WTC11 (cell line): ENCODE measurements around the gene RBM47. TPM values are rescaled to one million over a fixed set of nuclear protein-coding genes. Genes with fewer than 3 reads are reported as not detected.
A peak's percentile ranks its signal among the peaks of the same experiment; 100 is the strongest.

ENCODE experiments used
- ATAC-seq: fragments of 200-7000 bp; cut with Tn5 transposase; 2 replicates; pipeline ENCODE4 v1.10.0; 2021; ENCODE audit warnings: mild to moderate bottlenecking, moderate library complexity
- CTCF ChIA-PET: fragments of 300-600 bp; sonication (Branson Sonifier 250); formaldehyde crosslinking; loops from one replicate; lab custom pipeline; 2021; ENCODE audit warnings: antibody characterized with exemption; lab: Charles Lee
- POLR2A ChIA-PET: fragments of 350-600 bp; sonication (Branson Sonifier 250); formaldehyde crosslinking; loops from one replicate; lab custom pipeline; 2021; ENCODE audit warnings: antibody characterized with exemption; lab: Charles Lee
- DNase-seq: peaks from one replicate; pipeline ENCODE4 v3.0.0; 2021; ENCODE audit warnings: low spot score
- H3K27ac Mint-ChIP-seq: 2 replicates; pipeline ENCODE4 v1.8.0; 2021; ENCODE audit warnings: mixed read lengths
- H3K27me3 Mint-ChIP-seq: 2 replicates; pipeline ENCODE4 v1.8.0; 2021; ENCODE audit warnings: low read depth, mild to moderate bottlenecking, moderate library complexity, mixed read lengths
- H3K36me3 Mint-ChIP-seq: 2 replicates; pipeline ENCODE4 v1.8.0; 2021; ENCODE audit warnings: mixed read lengths
- H3K4me1 Mint-ChIP-seq: 2 replicates; pipeline ENCODE4 v1.8.0; 2022; ENCODE audit warnings: mixed read lengths
- H3K4me3 Mint-ChIP-seq: 2 replicates; pipeline ENCODE4 v1.8.0; 2021; ENCODE audit warnings: mild to moderate bottlenecking, moderate library complexity, mixed read lengths
- H3K9me3 Mint-ChIP-seq: 2 replicates; pipeline ENCODE4 v1.8.0; 2021; ENCODE audit warnings: mixed read lengths
- FOXK1 ChIP-seq: sonication (generic); formaldehyde crosslinking; IDR thresholded peaks from 2 replicates; pipeline ENCODE4 v1.8.0; 2022; ENCODE audit warnings: mild to moderate bottlenecking, moderate library complexity, missing genetic modification reagents
- KAT7 ChIP-seq: sonication (generic); formaldehyde crosslinking; IDR thresholded peaks from 2 replicates; pipeline ENCODE4 v1.8.1; 2023; ENCODE audit warnings: missing genetic modification reagents, mild to moderate bottlenecking, borderline replicate concordance
- NFYB ChIP-seq: sonication (generic); formaldehyde crosslinking; conservative IDR thresholded peaks from 2 replicates; pipeline ENCODE4 v1.8.0; 2022; ENCODE audit warnings: low read depth, missing genetic modification reagents
- NR2C2 ChIP-seq: sonication (generic); formaldehyde crosslinking; IDR thresholded peaks from 2 replicates; pipeline ENCODE4 v1.8.0; 2022; ENCODE audit warnings: mild to moderate bottlenecking, missing genetic modification reagents
- NR3C1 ChIP-seq: sonication (generic); formaldehyde crosslinking; conservative IDR thresholded peaks from 2 replicates; pipeline ENCODE4 v1.8.1; 2023; ENCODE audit warnings: low read depth, mild to moderate bottlenecking, missing genetic modification reagents
- RELA ChIP-seq: sonication (generic); formaldehyde crosslinking; IDR thresholded peaks from 2 replicates; pipeline ENCODE4 v1.8.1; 2022; ENCODE audit warnings: missing genetic modification reagents, mild to moderate bottlenecking, borderline replicate concordance
- SMAD3 ChIP-seq: sonication (generic); formaldehyde crosslinking; IDR thresholded peaks from 2 replicates; pipeline ENCODE4 v1.8.0; 2022; ENCODE audit warnings: missing genetic modification reagents, mild to moderate bottlenecking, borderline replicate concordance
- SMAD4 ChIP-seq: sonication (generic); formaldehyde crosslinking; IDR thresholded peaks from 2 replicates; pipeline ENCODE4 v1.8.0; 2022; ENCODE audit warnings: mild to moderate bottlenecking, missing genetic modification reagents
- ZNF121 ChIP-seq: sonication (generic); formaldehyde crosslinking; IDR thresholded peaks from 2 replicates; pipeline ENCODE4 v1.8.0; 2023; ENCODE audit warnings: missing genetic modification reagents
- ZNF138 ChIP-seq: sonication (generic); formaldehyde crosslinking; conservative IDR thresholded peaks from 2 replicates; pipeline ENCODE4 v1.8.1; 2022; ENCODE audit warnings: mild to moderate bottlenecking, moderate library complexity, missing genetic modification reagents
- total RNA-seq: library from RNA; stranded (reverse); gene quantifications from 3 replicates; pipeline ENCODE4 v1.2.3, GENCODE V29; 2021
- TF ChIP-seq, protein P1 (sequence below): sonication (generic); formaldehyde crosslinking; IDR thresholded peaks from 2 replicates; pipeline ENCODE4 v1.8.1; 2023; ENCODE audit warnings: mild to moderate bottlenecking, missing genetic modification reagents, borderline replicate concordance
- TF ChIP-seq, protein P2 (sequence below): sonication (generic); formaldehyde crosslinking; IDR thresholded peaks from 2 replicates; pipeline ENCODE4 v1.8.0; 2023; ENCODE audit warnings: missing genetic modification reagents
- TF ChIP-seq, protein P3 (sequence below): fragments of 250-450 bp; sonication (Bioruptor Pico); IDR thresholded peaks from 2 replicates; pipeline ENCODE4 v1.8.0; 2021; ENCODE audit warnings: mild to moderate bottlenecking
- TF ChIP-seq, protein P4 (sequence below): sonication (generic); formaldehyde crosslinking; conservative IDR thresholded peaks from 2 replicates; pipeline ENCODE4 v1.8.1; 2022; ENCODE audit warnings: mild to moderate bottlenecking, missing genetic modification reagents
- TF ChIP-seq, protein P5 (sequence below): fragments of 250-450 bp; sonication (Bioruptor Pico); IDR thresholded peaks from 2 replicates; pipeline ENCODE4 v1.9.0; 2021; ENCODE audit warnings: mild to moderate bottlenecking
- TF ChIP-seq, protein P6 (sequence below): sonication (generic); formaldehyde crosslinking; conservative IDR thresholded peaks from 2 replicates; pipeline ENCODE4 v1.8.1; 2023; ENCODE audit warnings: mild to moderate bottlenecking, low read depth, missing genetic modification reagents, moderate library complexity
- TF ChIP-seq, protein P7 (sequence below): fragments of 200-600 bp; IDR thresholded peaks from 2 replicates; pipeline ENCODE4 v1.8.0; 2022; ENCODE audit warnings: antibody characterized with exemption

Gene RBM47
- total RNA-seq, 1 experiment from 2014 or later = 97.9 TPM

DNA sequence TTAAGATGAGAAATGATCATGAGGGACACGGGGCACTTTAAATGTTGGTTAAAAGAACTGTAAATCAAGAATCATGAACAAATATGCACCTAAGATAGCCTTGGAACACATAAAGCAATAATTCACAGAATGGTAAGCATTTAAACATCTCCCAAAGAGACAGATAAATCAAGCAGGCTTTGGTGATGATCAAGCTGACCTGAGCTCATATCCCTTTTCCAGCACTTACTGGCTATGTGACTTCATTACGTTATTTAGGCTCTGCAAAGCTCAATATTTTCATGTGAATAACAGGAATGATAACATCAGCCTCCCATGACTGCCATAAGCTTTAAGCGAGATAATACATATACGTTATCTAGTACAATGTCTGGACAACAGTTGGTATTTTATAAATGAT, 239.7 kb downstream of the RBM47 start (continued):
- TF ChIP-seq NFYB (CRISPR knock-in tag) (no peak), SMAD3 (no peak), RELA (CRISPR knock-in tag) (no peak), FOXK1 (CRISPR knock-in tag) (no peak)
- TF ChIP-seq, all 79 proteins: peak for 0

DNA sequence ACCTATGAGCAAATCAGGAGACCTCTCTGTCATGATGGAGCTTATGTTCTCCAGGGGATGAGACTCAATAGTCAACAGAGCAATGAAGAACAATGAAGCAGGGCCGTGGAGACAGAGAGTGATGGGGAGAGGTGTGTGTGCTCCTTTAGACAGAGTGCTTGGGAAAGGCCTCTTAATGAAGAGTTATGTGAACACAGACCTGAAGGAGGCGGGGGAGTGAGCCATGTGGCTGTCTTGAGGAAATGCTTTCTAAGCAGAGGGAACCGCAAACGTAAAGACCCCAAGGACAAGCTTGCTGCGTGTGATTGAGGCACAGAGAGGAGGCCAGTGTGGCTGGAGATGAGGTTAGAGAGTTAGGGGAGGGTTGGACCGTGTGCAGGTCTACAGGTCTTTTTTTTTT, 241.4 kb downstream of the RBM47 start:
- ChIA-PET CTCF (interaction anchor here (0.5 to 1.3 kb wide), 3 partner anchors 63 to 346 kb away, joined by 3 read pairs; no protein-coding TSS in a partner anchor), POLR2A (no interaction called here)
- no peaks in the 10 kb centered on the region for H3K36me3 Mint-ChIP-seq
- H3K27ac Mint-ChIP-seq = no peak overlapping the region
- H3K4me3 Mint-ChIP-seq = no peak overlapping the region
- no peak for TF ChIP-seq RELA (CRISPR knock-in tag)
- TF ChIP-seq, protein P1, sequence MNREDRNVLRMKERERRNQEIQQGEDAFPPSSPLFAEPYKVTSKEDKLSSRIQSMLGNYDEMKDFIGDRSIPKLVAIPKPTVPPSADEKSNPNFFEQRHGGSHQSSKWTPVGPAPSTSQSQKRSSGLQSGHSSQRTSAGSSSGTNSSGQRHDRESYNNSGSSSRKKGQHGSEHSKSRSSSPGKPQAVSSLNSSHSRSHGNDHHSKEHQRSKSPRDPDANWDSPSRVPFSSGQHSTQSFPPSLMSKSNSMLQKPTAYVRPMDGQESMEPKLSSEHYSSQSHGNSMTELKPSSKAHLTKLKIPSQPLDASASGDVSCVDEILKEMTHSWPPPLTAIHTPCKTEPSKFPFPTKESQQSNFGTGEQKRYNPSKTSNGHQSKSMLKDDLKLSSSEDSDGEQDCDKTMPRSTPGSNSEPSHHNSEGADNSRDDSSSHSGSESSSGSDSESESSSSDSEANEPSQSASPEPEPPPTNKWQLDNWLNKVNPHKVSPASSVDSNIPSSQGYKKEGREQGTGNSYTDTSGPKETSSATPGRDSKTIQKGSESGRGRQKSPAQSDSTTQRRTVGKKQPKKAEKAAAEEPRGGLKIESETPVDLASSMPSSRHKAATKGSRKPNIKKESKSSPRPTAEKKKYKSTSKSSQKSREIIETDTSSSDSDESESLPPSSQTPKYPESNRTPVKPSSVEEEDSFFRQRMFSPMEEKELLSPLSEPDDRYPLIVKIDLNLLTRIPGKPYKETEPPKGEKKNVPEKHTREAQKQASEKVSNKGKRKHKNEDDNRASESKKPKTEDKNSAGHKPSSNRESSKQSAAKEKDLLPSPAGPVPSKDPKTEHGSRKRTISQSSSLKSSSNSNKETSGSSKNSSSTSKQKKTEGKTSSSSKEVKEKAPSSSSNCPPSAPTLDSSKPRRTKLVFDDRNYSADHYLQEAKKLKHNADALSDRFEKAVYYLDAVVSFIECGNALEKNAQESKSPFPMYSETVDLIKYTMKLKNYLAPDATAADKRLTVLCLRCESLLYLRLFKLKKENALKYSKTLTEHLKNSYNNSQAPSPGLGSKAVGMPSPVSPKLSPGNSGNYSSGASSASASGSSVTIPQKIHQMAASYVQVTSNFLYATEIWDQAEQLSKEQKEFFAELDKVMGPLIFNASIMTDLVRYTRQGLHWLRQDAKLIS (CRISPR knock-in tag) = no peak
- TF ChIP-seq, protein P2, sequence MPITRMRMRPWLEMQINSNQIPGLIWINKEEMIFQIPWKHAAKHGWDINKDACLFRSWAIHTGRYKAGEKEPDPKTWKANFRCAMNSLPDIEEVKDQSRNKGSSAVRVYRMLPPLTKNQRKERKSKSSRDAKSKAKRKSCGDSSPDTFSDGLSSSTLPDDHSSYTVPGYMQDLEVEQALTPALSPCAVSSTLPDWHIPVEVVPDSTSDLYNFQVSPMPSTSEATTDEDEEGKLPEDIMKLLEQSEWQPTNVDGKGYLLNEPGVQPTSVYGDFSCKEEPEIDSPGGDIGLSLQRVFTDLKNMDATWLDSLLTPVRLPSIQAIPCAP (CRISPR knock-in tag) = no peak
- TF ChIP-seq, protein P3, sequence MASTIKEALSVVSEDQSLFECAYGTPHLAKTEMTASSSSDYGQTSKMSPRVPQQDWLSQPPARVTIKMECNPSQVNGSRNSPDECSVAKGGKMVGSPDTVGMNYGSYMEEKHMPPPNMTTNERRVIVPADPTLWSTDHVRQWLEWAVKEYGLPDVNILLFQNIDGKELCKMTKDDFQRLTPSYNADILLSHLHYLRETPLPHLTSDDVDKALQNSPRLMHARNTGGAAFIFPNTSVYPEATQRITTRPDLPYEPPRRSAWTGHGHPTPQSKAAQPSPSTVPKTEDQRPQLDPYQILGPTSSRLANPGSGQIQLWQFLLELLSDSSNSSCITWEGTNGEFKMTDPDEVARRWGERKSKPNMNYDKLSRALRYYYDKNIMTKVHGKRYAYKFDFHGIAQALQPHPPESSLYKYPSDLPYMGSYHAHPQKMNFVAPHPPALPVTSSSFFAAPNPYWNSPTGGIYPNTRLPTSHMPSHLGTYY (CRISPR knock-in tag) = no peak
- TF ChIP-seq, protein P4, sequence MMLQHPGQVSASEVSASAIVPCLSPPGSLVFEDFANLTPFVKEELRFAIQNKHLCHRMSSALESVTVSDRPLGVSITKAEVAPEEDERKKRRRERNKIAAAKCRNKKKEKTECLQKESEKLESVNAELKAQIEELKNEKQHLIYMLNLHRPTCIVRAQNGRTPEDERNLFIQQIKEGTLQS = no peak
- no peak for TF ChIP-seq SMAD4 (CRISPR knock-in tag)
- TF ChIP-seq FOXK1 (CRISPR knock-in tag) = no peak
- TF ChIP-seq, protein P5, sequence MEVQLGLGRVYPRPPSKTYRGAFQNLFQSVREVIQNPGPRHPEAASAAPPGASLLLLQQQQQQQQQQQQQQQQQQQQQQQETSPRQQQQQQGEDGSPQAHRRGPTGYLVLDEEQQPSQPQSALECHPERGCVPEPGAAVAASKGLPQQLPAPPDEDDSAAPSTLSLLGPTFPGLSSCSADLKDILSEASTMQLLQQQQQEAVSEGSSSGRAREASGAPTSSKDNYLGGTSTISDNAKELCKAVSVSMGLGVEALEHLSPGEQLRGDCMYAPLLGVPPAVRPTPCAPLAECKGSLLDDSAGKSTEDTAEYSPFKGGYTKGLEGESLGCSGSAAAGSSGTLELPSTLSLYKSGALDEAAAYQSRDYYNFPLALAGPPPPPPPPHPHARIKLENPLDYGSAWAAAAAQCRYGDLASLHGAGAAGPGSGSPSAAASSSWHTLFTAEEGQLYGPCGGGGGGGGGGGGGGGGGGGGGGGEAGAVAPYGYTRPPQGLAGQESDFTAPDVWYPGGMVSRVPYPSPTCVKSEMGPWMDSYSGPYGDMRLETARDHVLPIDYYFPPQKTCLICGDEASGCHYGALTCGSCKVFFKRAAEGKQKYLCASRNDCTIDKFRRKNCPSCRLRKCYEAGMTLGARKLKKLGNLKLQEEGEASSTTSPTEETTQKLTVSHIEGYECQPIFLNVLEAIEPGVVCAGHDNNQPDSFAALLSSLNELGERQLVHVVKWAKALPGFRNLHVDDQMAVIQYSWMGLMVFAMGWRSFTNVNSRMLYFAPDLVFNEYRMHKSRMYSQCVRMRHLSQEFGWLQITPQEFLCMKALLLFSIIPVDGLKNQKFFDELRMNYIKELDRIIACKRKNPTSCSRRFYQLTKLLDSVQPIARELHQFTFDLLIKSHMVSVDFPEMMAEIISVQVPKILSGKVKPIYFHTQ (CRISPR knock-in tag) = no peak
- no peak for TF ChIP-seq NR2C2
- no peak for TF ChIP-seq NR3C1 (CRISPR knock-in tag)
- no peak for TF ChIP-seq ZNF138 (CRISPR knock-in tag)
- no peak for TF ChIP-seq ZNF121 (CRISPR knock-in tag)
- no peak for TF ChIP-seq KAT7 (CRISPR knock-in tag)
- TF ChIP-seq, protein P6, sequence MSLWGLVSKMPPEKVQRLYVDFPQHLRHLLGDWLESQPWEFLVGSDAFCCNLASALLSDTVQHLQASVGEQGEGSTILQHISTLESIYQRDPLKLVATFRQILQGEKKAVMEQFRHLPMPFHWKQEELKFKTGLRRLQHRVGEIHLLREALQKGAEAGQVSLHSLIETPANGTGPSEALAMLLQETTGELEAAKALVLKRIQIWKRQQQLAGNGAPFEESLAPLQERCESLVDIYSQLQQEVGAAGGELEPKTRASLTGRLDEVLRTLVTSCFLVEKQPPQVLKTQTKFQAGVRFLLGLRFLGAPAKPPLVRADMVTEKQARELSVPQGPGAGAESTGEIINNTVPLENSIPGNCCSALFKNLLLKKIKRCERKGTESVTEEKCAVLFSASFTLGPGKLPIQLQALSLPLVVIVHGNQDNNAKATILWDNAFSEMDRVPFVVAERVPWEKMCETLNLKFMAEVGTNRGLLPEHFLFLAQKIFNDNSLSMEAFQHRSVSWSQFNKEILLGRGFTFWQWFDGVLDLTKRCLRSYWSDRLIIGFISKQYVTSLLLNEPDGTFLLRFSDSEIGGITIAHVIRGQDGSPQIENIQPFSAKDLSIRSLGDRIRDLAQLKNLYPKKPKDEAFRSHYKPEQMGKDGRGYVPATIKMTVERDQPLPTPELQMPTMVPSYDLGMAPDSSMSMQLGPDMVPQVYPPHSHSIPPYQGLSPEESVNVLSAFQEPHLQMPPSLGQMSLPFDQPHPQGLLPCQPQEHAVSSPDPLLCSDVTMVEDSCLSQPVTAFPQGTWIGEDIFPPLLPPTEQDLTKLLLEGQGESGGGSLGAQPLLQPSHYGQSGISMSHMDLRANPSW (CRISPR knock-in tag) = no peak
- TF ChIP-seq, protein P7, sequence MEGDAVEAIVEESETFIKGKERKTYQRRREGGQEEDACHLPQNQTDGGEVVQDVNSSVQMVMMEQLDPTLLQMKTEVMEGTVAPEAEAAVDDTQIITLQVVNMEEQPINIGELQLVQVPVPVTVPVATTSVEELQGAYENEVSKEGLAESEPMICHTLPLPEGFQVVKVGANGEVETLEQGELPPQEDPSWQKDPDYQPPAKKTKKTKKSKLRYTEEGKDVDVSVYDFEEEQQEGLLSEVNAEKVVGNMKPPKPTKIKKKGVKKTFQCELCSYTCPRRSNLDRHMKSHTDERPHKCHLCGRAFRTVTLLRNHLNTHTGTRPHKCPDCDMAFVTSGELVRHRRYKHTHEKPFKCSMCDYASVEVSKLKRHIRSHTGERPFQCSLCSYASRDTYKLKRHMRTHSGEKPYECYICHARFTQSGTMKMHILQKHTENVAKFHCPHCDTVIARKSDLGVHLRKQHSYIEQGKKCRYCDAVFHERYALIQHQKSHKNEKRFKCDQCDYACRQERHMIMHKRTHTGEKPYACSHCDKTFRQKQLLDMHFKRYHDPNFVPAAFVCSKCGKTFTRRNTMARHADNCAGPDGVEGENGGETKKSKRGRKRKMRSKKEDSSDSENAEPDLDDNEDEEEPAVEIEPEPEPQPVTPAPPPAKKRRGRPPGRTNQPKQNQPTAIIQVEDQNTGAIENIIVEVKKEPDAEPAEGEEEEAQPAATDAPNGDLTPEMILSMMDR = no peak
- H3K9me3 Mint-ChIP-seq = no peaks in the 10 kb centered on the region
- H3K4me1 Mint-ChIP-seq = peaks cover 10% of the 10 kb centered on the region
- no peaks in the 10 kb centered on the region for H3K27me3 Mint-ChIP-seq
- ATAC-seq (peak; percentile 92), DNase-seq (peak; percentile 22)
